H1 (cell line): ENCODE measurements around the gene PNPLA8. TPM values are rescaled to one million over a fixed set of nuclear protein-coding genes. Genes with fewer than 3 reads are reported as not detected.

Source experiments
- ATF3 ChIP-seq: IDR thresholded peaks from 2 replicates; pipeline ENCODE4 v1.6.1; 2011; ENCODE audit warnings: low read depth, mild to moderate bottlenecking, low read length; ENCODE audit not compliant: insufficient read depth
- CHD7 ChIP-seq: fragments of 300-600 bp; sonication (generic); IDR thresholded peaks from 2 replicates; pipeline ENCODE4 v1.7.1; 2012; ENCODE audit warnings: low read length, moderate library complexity, mild to moderate bottlenecking, inconsistent platforms; ENCODE audit not compliant: insufficient replicate concordance
- FOSL1 ChIP-seq: IDR thresholded peaks from 2 replicates; pipeline ENCODE4 v1.6.1; 2011; ENCODE audit warnings: mild to moderate bottlenecking, low read depth, low read length, moderate library complexity; ENCODE audit not compliant: insufficient read depth
- SP2 ChIP-seq: IDR thresholded peaks from 2 replicates; pipeline ENCODE4 v1.6.1; 2012; ENCODE audit warnings: mild to moderate bottlenecking, low read length, inconsistent platforms
- polyA plus RNA-seq, 7 experiments: library from polyadenylated mRNA; depleted of rRNA in 3 of 7; stranded (reverse) in 5 of 7; unstranded in 2 of 7; fragments of >200 nt in 5 of 7; fragments of 200-250 nt in 2 of 7; gene quantifications; 1 replicate in 5 of 7; 2 replicates in 1 of 7; 4 replicates in 1 of 7; pipeline versions ENCODE4 v1.2.1 to v1.2.3, GENCODE V29; 2011 to 2013; ENCODE audit warnings: missing spikeins in 2 of 7, mixed read lengths in 2 of 7
- total RNA-seq: library from RNA; stranded (reverse); fragmentation: NEBNext Ultra II Directional; extraction: Animal tissue kit (Norgen Biotek cat#: 25700); gene quantifications from 2 replicates; pipeline ENCODE4 v1.2.1, GENCODE V29; 2021

The PNPLA8 gene
- total and polyA plus RNA-seq, 2 of the 8 experiments (the other 6 are each of a cell fraction or from before 2014, with no cell fraction given): 3.8 to 11.2 TPM

- TF ChIP-seq CHD7 (no peak), FOSL1 (no peak), ATF3 (no peak), SP2 (no peak)
Observed at GRCh38 chr7:108517951-108518350, 8.0 kb downstream of the PNPLA8 start (continued).
